M059J (cell line): Measurements from ENCODE around the gene COMMD7. TPM values are rescaled to one million over a fixed set of nuclear protein-coding genes. Genes with fewer than 3 reads are reported as not detected.

Source experiments
- DNase-seq: peaks from one replicate; pipeline ENCODE4 v3.0.0-alpha.2; 2012; ENCODE audit warnings: low read depth
- total RNA-seq: library from RNA; depleted of rRNA; stranded (reverse); fragments of >200 nt; shearing (Covaris generic); gene quantifications from 2 replicates; pipeline ENCODE4 v1.2.3, GENCODE V29; 2014; rRNA removed

The COMMD7 gene
- 60.3 and 61.1 TPM in 2 replicates for total RNA-seq

DNA sequence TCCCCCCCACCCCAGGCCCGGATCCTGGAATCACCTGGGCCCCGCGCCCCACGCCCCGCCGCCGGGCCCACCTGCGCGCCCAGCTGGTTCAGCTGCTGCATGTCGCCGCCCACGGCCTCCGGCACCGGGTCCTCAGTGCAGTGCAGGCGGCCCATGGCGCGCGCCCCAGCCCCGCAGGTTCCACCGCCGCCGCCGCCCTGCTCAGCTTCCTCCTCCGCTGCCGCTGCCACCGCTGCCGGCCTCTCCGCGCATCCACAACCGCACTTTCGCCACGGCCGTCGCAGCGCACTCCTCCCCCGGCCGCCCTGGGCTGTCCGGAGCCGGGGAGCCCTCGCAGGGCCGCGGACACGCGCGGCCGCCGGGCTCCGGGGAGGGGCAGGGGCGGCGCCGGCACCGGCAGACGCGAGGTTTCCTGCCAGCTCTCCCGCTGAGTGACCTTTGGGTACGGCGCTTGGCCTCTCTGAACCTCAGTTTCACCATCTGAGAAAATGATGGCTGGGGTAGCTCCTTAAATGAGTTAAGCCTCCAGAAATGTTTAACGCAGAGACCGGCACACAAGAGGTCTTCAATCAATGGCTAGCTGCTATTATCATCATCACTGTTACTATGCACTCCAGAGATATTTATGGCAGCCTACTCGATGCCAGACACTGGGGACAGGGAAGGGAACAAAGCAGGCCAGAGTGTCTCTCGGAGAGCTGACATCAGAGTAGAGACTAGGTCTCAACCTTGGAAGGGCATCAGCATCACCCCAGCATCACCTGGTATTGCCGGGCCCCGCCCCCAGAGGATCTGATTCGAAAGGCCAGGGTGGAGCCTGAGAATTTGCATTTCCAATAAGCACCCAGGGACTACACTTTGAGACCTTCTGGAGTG lies at the start of gene COMMD7:
Gene COMMD7, minus strand, starts transcription at position 231 of the 876 bp plus-strand sequence. Its CDS starts 76 bp downstream, at position 155.
- peak; percentile 52 for DNase-seq

- DNase-seq: no peak
These were observed 49.6 kb upstream of the COMMD7 start for GRCh38 chr20:32792731-32793458.

- no peak for DNase-seq
These were observed 49.0 kb upstream of the COMMD7 start for GRCh38 chr20:32792316-32792715.

- no peak for DNase-seq
These were observed 47.4 kb upstream of the COMMD7 start for GRCh38 chr20:32790751-32791057.

GRCh38 chr20:32789896-32790750 lies 46.9 kb upstream of the COMMD7 start:
- DNase-seq: peak; percentile 65

DNA sequence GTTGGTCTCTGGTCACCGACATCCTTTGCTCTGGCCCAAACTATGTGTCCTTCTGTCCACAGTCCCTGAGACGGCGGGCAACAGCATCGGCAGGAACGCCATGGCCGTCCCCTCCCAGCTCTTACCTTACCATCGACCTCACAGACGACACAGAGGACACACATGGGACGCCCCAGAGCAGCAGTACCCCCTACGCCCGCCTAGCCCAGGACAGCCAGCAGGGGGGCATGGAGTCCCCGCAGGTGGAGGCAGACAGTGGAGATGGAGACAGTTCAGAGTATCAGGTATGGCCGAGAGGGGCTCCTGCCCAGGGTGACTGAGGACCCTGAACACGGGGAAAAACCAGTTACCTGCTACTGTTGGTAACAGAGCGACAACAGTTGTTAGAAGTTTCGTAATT lies 43.9 kb upstream of the COMMD7 start:
- no peak for DNase-seq

DNA sequence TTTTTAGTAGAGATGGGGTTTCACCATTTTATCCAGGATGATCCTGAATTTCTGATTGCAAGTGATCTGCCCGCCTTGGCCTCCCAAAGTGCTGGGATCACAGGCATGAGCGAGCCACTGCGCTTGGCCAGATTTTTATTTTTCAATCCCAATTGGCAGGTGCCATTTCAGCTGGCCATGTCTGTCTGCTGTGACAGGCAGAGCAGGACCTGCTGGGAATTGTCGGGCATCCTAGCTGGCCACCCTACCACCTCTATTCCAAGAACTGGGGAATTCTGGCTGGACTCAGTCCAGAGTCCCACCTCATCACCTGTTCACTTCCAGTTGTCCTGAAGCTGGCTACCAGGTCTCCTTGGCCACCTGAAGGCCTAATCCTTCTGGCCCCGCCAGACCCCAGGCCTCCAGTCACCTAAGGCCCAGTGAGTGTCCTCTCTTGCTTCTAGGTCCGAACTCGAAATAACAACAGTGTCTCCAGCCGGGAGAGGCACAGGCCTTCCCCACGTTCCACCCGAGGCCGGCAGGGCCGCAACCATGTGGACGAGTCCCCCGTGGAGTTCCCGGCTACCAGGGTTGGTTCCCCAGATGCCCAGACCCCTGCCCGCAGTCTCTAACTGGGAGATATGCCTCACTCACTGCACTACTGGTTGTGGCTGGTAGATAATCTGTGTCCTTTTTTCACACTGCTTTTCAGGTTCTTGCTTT lies 42.9 kb upstream of the COMMD7 start:
- no peak for DNase-seq

- DNase-seq: no peak
These were observed 41.3 kb upstream of the COMMD7 start for GRCh38 chr20:32784369-32785080.

DNA sequence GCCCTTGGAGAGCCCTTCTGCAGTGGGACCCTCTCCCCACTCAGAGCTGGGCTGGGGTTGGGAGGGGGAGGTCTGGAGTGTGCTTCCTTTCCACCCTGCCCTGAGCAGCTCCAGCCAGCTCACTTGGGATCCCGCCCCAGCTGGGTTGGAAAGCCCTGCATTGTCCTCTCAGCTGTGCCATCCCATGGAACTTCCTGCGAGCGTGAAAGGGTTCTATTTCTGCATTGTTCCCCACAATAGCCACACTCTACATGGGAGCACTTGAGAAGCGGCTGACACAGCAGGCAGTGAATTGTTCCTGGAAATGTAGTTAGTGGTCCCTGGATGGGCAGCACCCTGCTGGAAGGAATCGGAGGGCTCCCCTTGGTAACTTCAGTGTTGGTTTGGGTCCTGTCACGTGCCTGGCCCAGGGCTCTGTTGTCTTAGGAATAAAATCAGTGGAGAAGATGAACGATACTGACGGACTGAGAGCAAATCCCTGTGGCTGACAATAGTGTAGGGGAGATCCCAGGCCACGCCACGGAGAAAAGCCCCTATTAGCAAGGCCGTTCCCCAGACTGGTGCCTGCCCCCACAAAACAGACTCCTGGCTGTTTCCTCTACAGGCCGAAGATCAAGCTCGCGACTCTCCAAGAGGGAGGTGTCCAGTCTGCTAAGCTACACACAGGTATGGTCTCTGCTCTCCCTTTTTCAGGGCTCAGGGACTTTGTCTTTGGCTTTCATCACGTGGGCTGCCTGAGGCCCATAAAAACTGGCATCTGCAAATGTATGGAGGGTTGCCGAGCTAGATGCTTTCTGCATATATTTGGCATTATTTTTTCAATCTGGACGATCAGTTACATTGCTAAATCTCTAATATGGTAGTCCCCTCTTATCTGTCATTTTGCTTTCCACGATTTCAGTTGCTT lies 37.7 kb upstream of the COMMD7 start:
- no peak for DNase-seq

DNA sequence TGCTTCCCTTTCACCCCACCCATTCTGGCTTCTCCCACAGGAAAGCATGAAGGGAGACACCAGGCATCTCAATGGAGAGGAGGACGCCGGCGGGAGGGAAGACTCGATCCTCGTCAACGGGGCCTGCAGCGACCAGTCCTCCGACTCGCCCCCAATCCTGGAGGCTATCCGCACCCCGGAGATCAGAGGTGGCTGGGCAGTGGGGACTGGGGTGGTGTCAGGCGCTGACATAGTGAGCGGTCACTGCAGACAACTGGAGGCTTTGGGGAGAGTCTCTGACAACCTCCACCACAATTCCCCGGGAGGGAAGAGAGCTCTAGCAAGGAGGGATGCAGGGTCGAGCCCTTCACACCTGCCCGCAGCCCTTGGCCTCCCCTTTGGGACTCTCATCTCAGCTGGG lies 37.0 kb upstream of the COMMD7 start:
- no peak for DNase-seq

- DNase-seq: no peak
These were observed 36.4 kb upstream of the COMMD7 start for GRCh38 chr20:32779500-32780211.

DNA sequence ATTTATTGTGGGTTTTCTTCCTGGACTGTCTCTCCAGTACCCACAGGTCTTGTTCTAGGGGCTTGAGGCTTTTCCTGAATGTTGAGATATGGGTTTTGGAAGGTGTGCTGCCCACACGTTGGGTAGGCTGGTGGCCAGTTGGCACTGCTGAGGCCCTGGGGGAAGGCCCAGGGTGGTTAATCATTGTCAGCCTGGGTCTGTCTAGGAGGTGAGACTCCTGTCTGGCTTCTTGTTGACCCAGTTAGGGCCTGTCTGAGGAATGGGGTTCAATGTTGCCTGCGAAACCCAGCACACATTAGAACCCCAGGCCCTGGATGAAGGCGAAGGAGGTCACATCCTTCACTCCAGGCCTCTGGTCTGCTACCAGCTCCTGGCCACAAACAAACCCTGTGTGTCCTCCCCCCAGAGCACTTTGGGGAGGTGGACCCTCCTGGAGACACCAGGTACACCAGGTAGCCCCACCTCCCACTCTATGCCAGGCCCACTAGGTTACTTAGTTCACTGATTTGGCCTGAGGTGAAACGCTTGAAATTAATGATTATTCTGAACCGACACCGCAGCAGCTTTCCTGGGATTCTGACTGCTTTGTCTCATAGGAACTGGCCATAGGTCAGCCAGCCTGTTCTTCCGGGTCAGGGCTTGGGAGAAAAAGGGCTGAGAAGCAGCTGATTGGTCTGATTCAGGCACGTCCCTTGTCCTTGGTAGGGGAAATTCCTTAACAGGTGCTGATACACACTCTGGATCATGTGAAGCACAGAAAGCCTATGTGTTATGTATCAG lies 34.1 kb upstream of the COMMD7 start:
- DNase-seq: peak; percentile 44

GRCh38 chr20:32775336-32775991 lies 32.2 kb upstream of the COMMD7 start:
- no peak for DNase-seq

- no peak for DNase-seq
These were observed 30.6 kb upstream of the COMMD7 start for GRCh38 chr20:32773855-32774254.

- no peak for DNase-seq
These were observed 30.0 kb upstream of the COMMD7 start for GRCh38 chr20:32773223-32773622.

GRCh38 chr20:32772046-32772445 lies 28.8 kb upstream of the COMMD7 start:
- DNase-seq: no peak

- no peak for DNase-seq
These were observed 24.3 kb upstream of the COMMD7 start for GRCh38 chr20:32767418-32768198.
